Right lobe of liver (tissue), 6 donors: Measurements from ENCODE around the gene SLC22A1. TPM values are rescaled to one million over a fixed set of nuclear protein-coding genes. Genes with fewer than 3 reads are reported as not detected.

Experiments used
- ATAC-seq, 4 donors: fragments of 200-7000 bp; cut with Tn5 transposase; one replicate each; pipeline ENCODE4 v1.9.1; 2020; ENCODE audit warnings: mild to moderate bottlenecking in 4 of 4, moderate library complexity in 4 of 4
- DNase-seq, 3 donors: peaks; one replicate each; pipeline ENCODE4 v3.0.0-alpha.2; 2020
- H3K27ac ChIP-seq, 3 donors: fragments of 200-600 bp; one replicate each; pipeline ENCODE4 v1.8.0; 2022
- H3K27me3 ChIP-seq, 2 donors: fragments of 200-600 bp; one replicate each; pipeline ENCODE4 v1.8.0; 2022
- H3K36me3 ChIP-seq, 4 donors: fragments of 200-600 bp; sonication (generic) in 1 of 4; one replicate each; pipeline versions ENCODE4 v1.5.1 to v1.8.0; 2017 to 2022; ENCODE audit warnings: control low read depth in 1 of 4
- H3K4me1 ChIP-seq, 4 donors: fragments of 200-600 bp; sonication (generic) in 1 of 4; one replicate each; pipeline versions ENCODE4 v1.5.1 to v1.8.0; 2017 to 2022; ENCODE audit warnings: control low read depth in 1 of 4
- H3K4me3 ChIP-seq, 3 donors: fragments of 200-600 bp; one replicate each; pipeline ENCODE4 v1.8.0; 2022
- H3K9me3 ChIP-seq, 4 donors: fragments of 200-600 bp; sonication (generic) in 1 of 4; one replicate each; pipeline versions ENCODE4 v1.5.1 to v1.8.0; 2017 to 2022; ENCODE audit warnings: control low read depth in 1 of 4
- CTCF ChIP-seq, 4 donors: fragments of 200-600 bp in 3 of 4; fragments of 450-650 bp in 1 of 4; IDR thresholded peaks; one replicate each; pipeline versions ENCODE4 v1.5.1 to v1.8.0; 2016 to 2022; ENCODE audit warnings: antibody characterized with exemption in 4 of 4, mild to moderate bottlenecking in 2 of 4
- POLR2A ChIP-seq: fragments of 450-650 bp; IDR thresholded peaks from one replicate; pipeline ENCODE4 v1.6.1; 2017; ENCODE audit warnings: antibody characterized with exemption, mild to moderate bottlenecking
- WGBS: methylation state at CpG from one replicate; pipeline ENCODE4 v1.1.6; 2018; ENCODE audit warnings: low coverage, low lambda C conversion rate; ENCODE audit not compliant: insufficient coverage; ENCODE audit errors: missing lambda C conversion rate; 5-methylcytosine and 5-hydroxymethylcytosine counted together
- intact Hi-C, 2 donors: fragments of 100-400 bp; cut with DNase I; formaldehyde crosslinking; loops; one replicate each; pipeline versions ENCODE4 v1.11.2 to v1.14.1; 2022
- total RNA-seq, 6 experiments: library from RNA; depleted of rRNA in 2 of 6; stranded (reverse); fragments of >200 nt in 2 of 6; fragmentation: NEBNext Ultra II Directional in 3 of 6; extraction: Animal tissue kit (Norgen Biotek cat#: 25700) in 3 of 6; gene quantifications; one replicate each; pipeline versions ENCODE4 v1.1.0 to v1.2.4, GENCODE V29; 2016 to 2023
- donor health status: DM: no; HTN: yes; CAD: no.
- donor health status: DM: no; HTN: no; CAD: no.
- donor health status: DM: no; HTN: no; CAD: no.
- donor health status: DM: no; HTN: yes; CAD: no.
- donor health status: DM: no; HTN: yes; CAD: no.

SLC22A1 gene
- total RNA-seq, 6 experiments from 2014 or later = 190 to 1,656 (median 769) TPM

- peak; percentile 3 to 30 (median 6) for ATAC-seq
- DNase-seq = no peak
- Histone ChIP-seq H3K4me3 (no peak overlapping the region), H3K27me3 (no peaks in the 10 kb centered on the region), H3K9me3 (no peaks in the 10 kb centered on the region), H3K4me1 (peaks cover 0 to 77% (median 40%) of the 10 kb centered on the region in 4 donors), H3K36me3 (peaks cover 0 to 49% (median 8%) of the 10 kb centered on the region in 4 donors), H3K27ac (peak overlapping the region in 2 of 3 donors; percentile 92 to 94)
- TF ChIP-seq POLR2A (no peak), CTCF (IDR thresholded peaks at IDR 0.05) (no peak)
- WGBS = 61% methylated on average over 4 of the region's 6 CpGs
- intact Hi-C loops = no loop called here
Observed at GRCh38 chr6:160134779-160135547, 13.3 kb downstream of the SLC22A1 start.

GRCh38 chr6:160135907-160136655 lies 14.5 kb downstream of the SLC22A1 start:
- Histone ChIP-seq H3K9me3 (no peaks in the 10 kb centered on the region), H3K4me3 (no peak overlapping the region), H3K36me3 (peaks cover 0 to 49% (median 8%) of the 10 kb centered on the region in 4 donors), H3K27me3 (no peaks in the 10 kb centered on the region), H3K27ac (peak overlapping the region in 2 of 3 donors; percentile 92 to 94), H3K4me1 (peaks cover 0 to 83% (median 43%) of the 10 kb centered on the region in 4 donors)
- intact Hi-C loops = no loop called here
- no peak for DNase-seq
- no peak for ATAC-seq
- 77% methylated on average over 8 of the region's 21 CpGs for WGBS
- TF ChIP-seq CTCF (IDR thresholded peaks at IDR 0.05) (no peak), POLR2A (no peak)

GRCh38 chr6:160137130-160137988 lies 15.7 kb downstream of the SLC22A1 start:
- no peaks in the 10 kb centered on the region for H3K27me3 ChIP-seq
- H3K4me1 ChIP-seq = peaks cover 0 to 78% (median 46%) of the 10 kb centered on the region in 4 donors
- 44% methylated on average over 7 of the region's 12 CpGs for WGBS
- DNase-seq (peak; percentile 75 to 94 (median 94)), ATAC-seq (peak; percentile 70 to 86 (median 79))
- intact Hi-C loops = no loop called here
- H3K9me3 ChIP-seq = no peaks in the 10 kb centered on the region
- peaks cover 0 to 43% (median 8%) of the 10 kb centered on the region in 4 donors for H3K36me3 ChIP-seq
- TF ChIP-seq CTCF (IDR thresholded peaks at IDR 0.05) = no peak
- TF ChIP-seq POLR2A = no peak
- peak overlapping the region; percentile 76 to 94 (median 92) for H3K27ac ChIP-seq
- no peak overlapping the region for H3K4me3 ChIP-seq
